Activated naive CD4-positive, alpha-beta T cell treated with anti-CD3 and anti-CD28 coated beads, Interleukin-2, amount 10 ng/mL, durations not matched to agents 7 days and 5 days (primary cell): Measurements from ENCODE around the gene TNIK.
A peak's percentile ranks its signal among the peaks of the same experiment; 100 is the strongest.

Source experiments
- CTCF ChIA-PET: fragments of 350-600 bp; sonication (Branson Sonifier 250); formaldehyde crosslinking; loops from one replicate; lab custom pipeline; 2021; ENCODE audit warnings: antibody characterized with exemption; lab: Charles Lee
- DNase-seq: peaks from one replicate; pipeline ENCODE4 v3.0.0-alpha.2; 2020
- H3K27ac Mint-ChIP-seq: one replicate; pipeline ENCODE4 v1.8.0; 2021; ENCODE audit warnings: mild to moderate bottlenecking, moderate library complexity, mixed read lengths
- H3K27me3 Mint-ChIP-seq: one replicate; pipeline ENCODE4 v1.8.0; 2021; ENCODE audit warnings: mild to moderate bottlenecking, mixed read lengths
- H3K36me3 Mint-ChIP-seq: one replicate; pipeline ENCODE4 v1.8.0; 2021; ENCODE audit warnings: mixed read lengths
- H3K4me1 Mint-ChIP-seq: one replicate; pipeline ENCODE4 v1.8.0; 2021; ENCODE audit warnings: mixed read lengths
- H3K4me3 Mint-ChIP-seq: one replicate; pipeline ENCODE4 v1.8.0; 2021; ENCODE audit warnings: mild to moderate bottlenecking, moderate library complexity, mixed read lengths
- H3K9me3 Mint-ChIP-seq: one replicate; pipeline ENCODE4 v1.8.0; 2021; ENCODE audit warnings: mixed read lengths

Gene TNIK

GRCh38 chr3:171488479-171488878 lies 28.3 kb upstream of the TNIK start:
- Mint-ChIP-seq H3K4me3 (no peak overlapping the region), H3K27me3 (no peaks in the 10 kb centered on the region), H3K4me1 (peaks cover 28% of the 10 kb centered on the region), H3K9me3 (no peaks in the 10 kb centered on the region), H3K27ac (no peak overlapping the region), H3K36me3 (peaks cover 4% of the 10 kb centered on the region)
- CTCF ChIA-PET, result no interaction called here
- DNase-seq, result no peak

GRCh38 chr3:171487382-171487781 lies 27.2 kb upstream of the TNIK start:
- H3K9me3 Mint-ChIP-seq, result no peaks in the 10 kb centered on the region
- peaks cover 2% of the 10 kb centered on the region for H3K36me3 Mint-ChIP-seq
- CTCF ChIA-PET, result no interaction called here
- H3K27ac Mint-ChIP-seq, result no peak overlapping the region
- H3K4me1 Mint-ChIP-seq, result peaks cover 19% of the 10 kb centered on the region
- DNase-seq, result no peak
- H3K4me3 Mint-ChIP-seq, result no peak overlapping the region
- no peaks in the 10 kb centered on the region for H3K27me3 Mint-ChIP-seq

GRCh38 chr3:171485338-171485737 lies 25.1 kb upstream of the TNIK start:
- Mint-ChIP-seq H3K4me1 (peaks cover 14% of the 10 kb centered on the region), H3K36me3 (no peaks in the 10 kb centered on the region), H3K9me3 (no peaks in the 10 kb centered on the region), H3K4me3 (no peak overlapping the region), H3K27ac (no peak overlapping the region), H3K27me3 (no peaks in the 10 kb centered on the region)
- CTCF ChIA-PET, result no interaction called here
- no peak for DNase-seq

- peaks cover 22% of the 10 kb centered on the region for H3K4me1 Mint-ChIP-seq
- CTCF ChIA-PET, result interaction anchor here (0.8 kb wide), 1 partner anchor 611 kb away, joined by 3 read pairs; no protein-coding TSS in a partner anchor
- no peaks in the 10 kb centered on the region for H3K36me3 Mint-ChIP-seq
- no peak overlapping the region for H3K4me3 Mint-ChIP-seq
- H3K27ac Mint-ChIP-seq, result peak overlapping the region; percentile 92
- DNase-seq, result no peak
- no peaks in the 10 kb centered on the region for H3K27me3 Mint-ChIP-seq
- no peaks in the 10 kb centered on the region for H3K9me3 Mint-ChIP-seq
Measured at GRCh38 chr3:171481011-171481410, 20.8 kb upstream of the TNIK start.

GRCh38 chr3:171480526-171480925 lies 20.3 kb upstream of the TNIK start:
- Mint-ChIP-seq H3K4me3 (no peak overlapping the region), H3K4me1 (peaks cover 22% of the 10 kb centered on the region), H3K36me3 (peaks cover 2% of the 10 kb centered on the region), H3K27ac (peak overlapping the region; percentile 92), H3K27me3 (no peaks in the 10 kb centered on the region), H3K9me3 (no peaks in the 10 kb centered on the region)
- CTCF ChIA-PET, result interaction anchor here (0.6 to 0.8 kb wide), 2 partner anchors 150 to 612 kb away, joined by 3 read pairs; no protein-coding TSS in a partner anchor
- DNase-seq, result peak; percentile 50

GRCh38 chr3:171476532-171477102 lies 16.4 kb upstream of the TNIK start:
- CTCF ChIA-PET, result no interaction called here
- H3K27ac Mint-ChIP-seq, result no peak overlapping the region
- peaks cover 21% of the 10 kb centered on the region for H3K4me1 Mint-ChIP-seq
- no peaks in the 10 kb centered on the region for H3K27me3 Mint-ChIP-seq
- no peaks in the 10 kb centered on the region for H3K9me3 Mint-ChIP-seq
- DNase-seq, result no peak
- H3K36me3 Mint-ChIP-seq, result peaks cover 2% of the 10 kb centered on the region
- H3K4me3 Mint-ChIP-seq, result no peak overlapping the region

- Mint-ChIP-seq H3K4me3 (no peak overlapping the region), H3K4me1 (no peaks in the 10 kb centered on the region), H3K9me3 (no peaks in the 10 kb centered on the region), H3K27ac (no peak overlapping the region), H3K36me3 (peaks cover 2% of the 10 kb centered on the region), H3K27me3 (no peaks in the 10 kb centered on the region)
- no peak for DNase-seq
- CTCF ChIA-PET, result no interaction called here
Measured at GRCh38 chr3:171472552-171472951, 12.3 kb upstream of the TNIK start.

GRCh38 chr3:171470714-171471227 lies 10.6 kb upstream of the TNIK start:
- Mint-ChIP-seq H3K4me1 (no peaks in the 10 kb centered on the region), H3K9me3 (no peaks in the 10 kb centered on the region), H3K27ac (no peak overlapping the region), H3K36me3 (peaks cover 1% of the 10 kb centered on the region), H3K27me3 (no peaks in the 10 kb centered on the region), H3K4me3 (no peak overlapping the region)
- no peak for DNase-seq
- CTCF ChIA-PET, result no interaction called here

GRCh38 chr3:171469376-171469775 lies 9.2 kb upstream of the TNIK start:
- Mint-ChIP-seq H3K27me3 (no peaks in the 10 kb centered on the region), H3K36me3 (peaks cover 3% of the 10 kb centered on the region), H3K9me3 (no peaks in the 10 kb centered on the region), H3K27ac (no peak overlapping the region), H3K4me3 (no peak overlapping the region), H3K4me1 (peaks cover 3% of the 10 kb centered on the region)
- CTCF ChIA-PET, result no interaction called here
- DNase-seq, result no peak

- CTCF ChIA-PET, result no interaction called here
- no peak for DNase-seq
- H3K36me3 Mint-ChIP-seq, result peaks cover 6% of the 10 kb centered on the region
- H3K27me3 Mint-ChIP-seq, result no peaks in the 10 kb centered on the region
- no peak overlapping the region for H3K4me3 Mint-ChIP-seq
- peaks cover 6% of the 10 kb centered on the region for H3K4me1 Mint-ChIP-seq
- H3K9me3 Mint-ChIP-seq, result no peaks in the 10 kb centered on the region
- no peak overlapping the region for H3K27ac Mint-ChIP-seq
Measured at GRCh38 chr3:171468296-171468906, 8.2 kb upstream of the TNIK start.

GRCh38 chr3:171465763-171466162 lies 5.6 kb upstream of the TNIK start:
- Mint-ChIP-seq H3K4me1 (peaks cover 26% of the 10 kb centered on the region), H3K27ac (no peak overlapping the region), H3K36me3 (peaks cover 6% of the 10 kb centered on the region), H3K9me3 (no peaks in the 10 kb centered on the region), H3K27me3 (no peaks in the 10 kb centered on the region), H3K4me3 (no peak overlapping the region)
- no peak for DNase-seq
- CTCF ChIA-PET, result interaction anchor here (1.4 kb wide), 1 partner anchor 100 kb away, joined by 3 read pairs; no protein-coding TSS in a partner anchor

GRCh38 chr3:171464462-171464861 lies 4.3 kb upstream of the TNIK start:
- peaks cover 6% of the 10 kb centered on the region for H3K36me3 Mint-ChIP-seq
- peaks cover 26% of the 10 kb centered on the region for H3K4me1 Mint-ChIP-seq
- H3K4me3 Mint-ChIP-seq, result no peak overlapping the region
- H3K27me3 Mint-ChIP-seq, result no peaks in the 10 kb centered on the region
- no peak overlapping the region for H3K27ac Mint-ChIP-seq
- H3K9me3 Mint-ChIP-seq, result no peaks in the 10 kb centered on the region
- CTCF ChIA-PET, result no interaction called here
- DNase-seq, result no peak

GRCh38 chr3:171462224-171462623 lies 2.0 kb upstream of the TNIK start:
- peak overlapping the region; percentile 94 for H3K4me3 Mint-ChIP-seq
- peaks cover 6% of the 10 kb centered on the region for H3K36me3 Mint-ChIP-seq
- peak overlapping the region; percentile 90 for H3K27ac Mint-ChIP-seq
- no peaks in the 10 kb centered on the region for H3K27me3 Mint-ChIP-seq
- no peaks in the 10 kb centered on the region for H3K9me3 Mint-ChIP-seq
- no peak for DNase-seq
- H3K4me1 Mint-ChIP-seq, result peaks cover 32% of the 10 kb centered on the region
- CTCF ChIA-PET, result interaction anchor here (1.2 to 1.4 kb wide), 5 partner anchors 14 to 276 kb away, joined by 3 to 4 read pairs (median 3); no protein-coding TSS in a partner anchor

GRCh38 chr3:171461525-171461917 lies 1.3 kb upstream of the TNIK start:
- H3K4me1 Mint-ChIP-seq, result peaks cover 39% of the 10 kb centered on the region
- H3K4me3 Mint-ChIP-seq, result peak overlapping the region; percentile 94
- peak overlapping the region; percentile 90 for H3K27ac Mint-ChIP-seq
- CTCF ChIA-PET, result interaction anchor here (0.7 to 1.7 kb wide), 9 partner anchors 10 to 298 kb away, joined by 3 to 6 read pairs (median 3); no protein-coding TSS in a partner anchor
- no peak for DNase-seq
- H3K36me3 Mint-ChIP-seq, result peaks cover 10% of the 10 kb centered on the region
- H3K9me3 Mint-ChIP-seq, result no peaks in the 10 kb centered on the region
- no peaks in the 10 kb centered on the region for H3K27me3 Mint-ChIP-seq
